ENCODE data around the gene INTS12.

Gene INTS12

DNA sequence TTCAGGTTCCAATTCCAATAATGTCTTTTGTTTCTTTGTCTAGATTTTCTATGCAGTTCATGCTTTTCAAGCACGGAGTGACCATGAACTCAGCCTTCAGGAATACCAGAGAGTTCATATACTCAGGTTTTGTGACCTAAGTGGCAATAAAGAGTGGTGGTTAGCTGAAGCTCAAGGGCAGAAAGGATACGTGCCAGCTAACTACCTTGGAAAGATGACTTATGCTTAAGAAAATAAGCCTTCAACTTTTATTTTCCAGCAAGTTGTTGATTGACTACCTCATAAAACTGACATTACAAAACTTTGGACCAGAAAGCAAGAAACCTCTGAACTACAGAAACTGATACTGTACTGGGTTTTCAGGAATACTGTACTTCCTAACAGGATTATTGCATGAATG is 30.8 kb downstream of the INTS12 start:
- H3K36me3 ChIP-seq: peaks cover 14% of the 10 kb centered on the region
- TF ChIP-seq, protein P1, sequence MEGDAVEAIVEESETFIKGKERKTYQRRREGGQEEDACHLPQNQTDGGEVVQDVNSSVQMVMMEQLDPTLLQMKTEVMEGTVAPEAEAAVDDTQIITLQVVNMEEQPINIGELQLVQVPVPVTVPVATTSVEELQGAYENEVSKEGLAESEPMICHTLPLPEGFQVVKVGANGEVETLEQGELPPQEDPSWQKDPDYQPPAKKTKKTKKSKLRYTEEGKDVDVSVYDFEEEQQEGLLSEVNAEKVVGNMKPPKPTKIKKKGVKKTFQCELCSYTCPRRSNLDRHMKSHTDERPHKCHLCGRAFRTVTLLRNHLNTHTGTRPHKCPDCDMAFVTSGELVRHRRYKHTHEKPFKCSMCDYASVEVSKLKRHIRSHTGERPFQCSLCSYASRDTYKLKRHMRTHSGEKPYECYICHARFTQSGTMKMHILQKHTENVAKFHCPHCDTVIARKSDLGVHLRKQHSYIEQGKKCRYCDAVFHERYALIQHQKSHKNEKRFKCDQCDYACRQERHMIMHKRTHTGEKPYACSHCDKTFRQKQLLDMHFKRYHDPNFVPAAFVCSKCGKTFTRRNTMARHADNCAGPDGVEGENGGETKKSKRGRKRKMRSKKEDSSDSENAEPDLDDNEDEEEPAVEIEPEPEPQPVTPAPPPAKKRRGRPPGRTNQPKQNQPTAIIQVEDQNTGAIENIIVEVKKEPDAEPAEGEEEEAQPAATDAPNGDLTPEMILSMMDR (IDR thresholded peaks at IDR 0.05): no peak
- H3K4me1 ChIP-seq (ENCODE audit: control insufficient read depth in 1 of 2, insufficient read depth in 1 of 2, low read depth in 1 of 2, low read length in 1 of 2): no peaks in the 10 kb centered on the region
- H3K27me3 ChIP-seq: no peaks in the 10 kb centered on the region
- no peak overlapping the region for H3K27ac ChIP-seq
- H3K4me3 ChIP-seq (ENCODE audit: low read depth in 1 of 2, low read length in 1 of 2): no peak overlapping the region
- no peaks in the 10 kb centered on the region for H3K9me3 ChIP-seq

DNA sequence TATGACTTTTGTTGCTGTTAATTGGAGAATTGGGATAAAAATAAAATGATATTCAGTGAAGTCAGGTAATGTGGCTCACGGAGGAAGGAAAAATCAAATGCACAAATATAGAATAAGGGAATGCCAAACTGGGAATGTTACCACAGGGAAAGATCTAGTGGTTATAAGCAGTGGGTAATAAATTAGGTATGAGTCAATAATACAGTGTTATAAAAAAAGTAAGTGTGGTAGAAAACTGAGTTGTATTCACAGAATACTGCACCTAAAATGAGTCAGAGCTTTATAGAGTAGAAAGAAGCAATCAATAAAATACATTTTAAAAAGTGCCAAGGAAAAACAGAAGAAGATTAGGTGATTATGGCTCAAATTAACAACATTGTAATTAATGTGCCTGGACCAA is 34.5 kb downstream of the INTS12 start:
- Histone ChIP-seq H3K4me1 (ENCODE audit: control insufficient read depth in 1 of 2, insufficient read depth in 1 of 2, low read depth in 1 of 2, low read length in 1 of 2) (no peaks in the 10 kb centered on the region), H3K4me3 (ENCODE audit: low read depth in 1 of 2, low read length in 1 of 2) (no peak overlapping the region), H3K27ac (no peak overlapping the region), H3K9me3 (no peaks in the 10 kb centered on the region), H3K27me3 (no peaks in the 10 kb centered on the region), H3K36me3 (no peaks in the 10 kb centered on the region)
- TF ChIP-seq, protein P1 (IDR thresholded peaks at IDR 0.05): no peak

DNA sequence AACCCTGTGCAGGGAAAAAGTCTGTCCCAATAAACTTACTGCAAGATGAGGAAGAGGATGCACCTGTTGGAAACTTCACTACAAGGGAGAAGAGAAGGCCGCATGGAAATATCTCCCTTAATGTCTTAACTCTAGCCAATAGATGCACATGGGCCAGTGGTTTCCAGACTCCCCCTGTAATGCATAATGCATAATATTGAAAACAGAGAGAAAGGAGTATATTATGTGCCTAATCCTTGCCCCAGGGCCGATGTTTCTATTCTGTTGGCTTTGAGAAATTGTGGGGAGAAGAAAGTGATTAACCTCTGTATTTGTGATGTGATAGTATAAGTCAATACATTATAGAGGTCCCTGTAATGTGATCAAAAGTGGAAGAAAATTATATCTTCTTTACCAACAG is 37.2 kb downstream of the INTS12 start:
- Histone ChIP-seq H3K27me3 (no peaks in the 10 kb centered on the region), H3K9me3 (no peaks in the 10 kb centered on the region), H3K27ac (no peak overlapping the region), H3K36me3 (no peaks in the 10 kb centered on the region), H3K4me1 (ENCODE audit: control insufficient read depth in 1 of 2, insufficient read depth in 1 of 2, low read depth in 1 of 2, low read length in 1 of 2) (no peaks in the 10 kb centered on the region), H3K4me3 (ENCODE audit: low read depth in 1 of 2, low read length in 1 of 2) (no peak overlapping the region)
- TF ChIP-seq, protein P1 (IDR thresholded peaks at IDR 0.05): no peak

DNA sequence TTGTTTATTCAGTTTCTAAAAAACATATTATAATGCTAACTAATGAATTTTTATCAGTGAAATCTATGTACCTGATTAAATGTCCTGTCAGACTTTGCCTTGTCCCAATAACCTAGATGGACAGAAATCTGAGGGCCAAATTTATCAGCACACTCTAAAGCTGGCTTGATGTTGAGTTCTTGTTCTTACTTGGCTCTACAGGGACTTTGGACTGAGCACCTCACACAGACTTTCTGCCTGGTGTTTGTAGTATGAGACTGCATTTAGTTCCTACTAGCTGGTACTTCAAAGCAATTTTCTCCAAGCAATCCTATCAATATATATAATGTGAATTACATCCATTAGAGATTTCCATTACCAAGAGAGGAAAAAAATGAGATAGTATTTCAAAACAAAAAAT is 37.8 kb downstream of the INTS12 start:
- no peaks in the 10 kb centered on the region for H3K27me3 ChIP-seq
- H3K4me1 ChIP-seq (ENCODE audit: control insufficient read depth in 1 of 2, insufficient read depth in 1 of 2, low read depth in 1 of 2, low read length in 1 of 2): no peaks in the 10 kb centered on the region
- H3K4me3 ChIP-seq (ENCODE audit: low read depth in 1 of 2, low read length in 1 of 2): no peak overlapping the region
- H3K36me3 ChIP-seq: no peaks in the 10 kb centered on the region
- no peaks in the 10 kb centered on the region for H3K9me3 ChIP-seq
- TF ChIP-seq, protein P1 (IDR thresholded peaks at IDR 0.05): no peak
- no peak overlapping the region for H3K27ac ChIP-seq

DNA sequence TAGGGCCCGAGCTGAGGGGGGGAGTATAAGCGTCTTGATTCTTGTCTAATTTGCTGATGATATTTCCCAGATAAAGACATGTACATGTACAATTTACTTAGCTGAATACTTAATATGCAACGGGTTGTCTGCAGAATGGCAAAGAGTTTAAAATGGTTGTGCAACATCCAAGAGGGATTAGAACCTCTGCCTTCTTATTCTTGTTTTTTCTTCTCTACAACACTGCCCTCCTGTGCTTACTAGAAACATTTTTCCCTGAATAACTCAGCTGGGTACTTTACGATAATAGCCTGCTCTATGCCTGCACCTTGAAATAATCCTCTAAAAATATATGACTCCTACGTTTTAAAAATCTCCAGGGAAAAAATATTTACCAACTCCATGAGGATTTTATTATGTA is 41.8 kb downstream of the INTS12 start:
- Histone ChIP-seq H3K36me3 (no peaks in the 10 kb centered on the region), H3K27ac (no peak overlapping the region), H3K4me1 (ENCODE audit: control insufficient read depth in 1 of 2, insufficient read depth in 1 of 2, low read depth in 1 of 2, low read length in 1 of 2) (no peaks in the 10 kb centered on the region), H3K27me3 (no peaks in the 10 kb centered on the region), H3K9me3 (no peaks in the 10 kb centered on the region), H3K4me3 (ENCODE audit: low read depth in 1 of 2, low read length in 1 of 2) (no peak overlapping the region)
- TF ChIP-seq, protein P1 (IDR thresholded peaks at IDR 0.05): no peak

All from neutrophil (primary cell).